ENCODE data around the gene LYRM4.

DNA sequence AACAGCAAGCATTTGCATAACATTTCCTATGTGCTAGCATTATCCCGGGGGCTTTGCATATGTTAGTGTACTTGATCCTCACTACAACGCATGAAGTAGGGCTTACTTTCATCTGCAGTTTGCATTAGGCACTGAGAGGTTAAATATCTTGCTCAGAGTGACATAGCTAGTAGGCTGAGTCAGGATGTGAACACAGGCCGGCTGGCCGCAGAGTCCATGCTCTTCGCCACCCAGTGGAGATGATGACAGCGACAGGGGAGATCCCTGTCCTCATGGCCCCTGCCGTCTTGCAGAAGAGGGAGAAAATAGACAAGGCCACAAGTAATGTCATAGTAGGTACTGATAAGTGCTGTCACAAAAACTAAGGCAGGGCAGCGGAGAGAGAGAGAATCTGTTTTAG is 46.9 kb downstream of the LYRM4 start:
- TF ChIP-seq NFE2 (IDR thresholded peaks at IDR 0.05; ENCODE audit: low read depth) (no peak), SAFB2 (IDR thresholded peaks at IDR 0.05; ENCODE audit: borderline replicate concordance, low read depth, low read length, severe bottlenecking) (no peak), HDGF (IDR thresholded peaks at IDR 0.05) (no peak), BRF2 (IDR thresholded peaks at IDR 0.05; ENCODE audit: borderline replicate concordance, insufficient read depth, insufficient read length) (no peak), ARNT (IDR thresholded peaks at IDR 0.05) (no peak)

Measured in K562 (cell line).